ENCODE results near the gene ANTXR1. TPM values are rescaled to one million over a fixed set of nuclear protein-coding genes. Genes with fewer than 3 reads are reported as not detected.

Gene ANTXR1
- total and polyA plus RNA-seq, 10 donors: 2.8 to 66.7 (median 36.9) TPM

DNA sequence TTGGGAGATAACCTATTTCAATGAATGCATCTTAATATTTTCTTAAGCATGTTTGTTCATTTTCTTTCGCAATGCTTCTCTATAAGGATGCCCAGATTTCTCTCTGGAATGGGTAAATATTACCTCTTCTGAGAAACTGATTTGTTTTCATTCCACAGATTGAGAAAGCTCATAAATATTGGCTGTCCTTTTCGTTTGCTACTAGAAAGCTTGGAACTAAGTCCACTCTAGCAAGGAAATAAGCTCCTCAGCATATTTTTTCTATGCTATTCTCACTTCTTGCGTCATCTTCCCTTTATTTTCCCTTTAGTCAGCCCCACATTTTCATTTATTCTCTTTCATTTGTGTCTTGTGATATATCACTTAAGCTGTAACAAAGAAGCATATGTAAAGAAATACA is 76.3 kb downstream of the ANTXR1 start:
- Histone ChIP-seq H3K4me1 (peaks cover 0 to 7% (median 0%) of the 10 kb centered on the region in 6 donors), H3K36me3 (no peaks in the 10 kb centered on the region), H3K27me3 (replicated peaks in 1 of 7) (peaks cover 0 to 15% (median 0%) of the 10 kb centered on the region in 7 donors), H3K4me3 (no peak overlapping the region), H3K27ac (no peak overlapping the region), H3K9me3 (no peaks in the 10 kb centered on the region)
- intact Hi-C loops (cut with DNase I; ENCODE audit: low total_unique reads): no loop called here
- 71 to 82% (median 80%) methylated on average over 3 of the region's 3 CpGs for WGBS, 5 donors
- no peak for DNase-seq
- TF ChIP-seq POLR2A (IDR thresholded peaks at IDR 0.05) (no peak), POLR2AphosphoS5 (IDR thresholded peaks at IDR 0.05) (no peak), CTCF (IDR thresholded peaks at IDR 0.05 in 8 of 11, conservative IDR thresholded peaks at IDR 0.05 in 3 of 11) (no peak)

DNA sequence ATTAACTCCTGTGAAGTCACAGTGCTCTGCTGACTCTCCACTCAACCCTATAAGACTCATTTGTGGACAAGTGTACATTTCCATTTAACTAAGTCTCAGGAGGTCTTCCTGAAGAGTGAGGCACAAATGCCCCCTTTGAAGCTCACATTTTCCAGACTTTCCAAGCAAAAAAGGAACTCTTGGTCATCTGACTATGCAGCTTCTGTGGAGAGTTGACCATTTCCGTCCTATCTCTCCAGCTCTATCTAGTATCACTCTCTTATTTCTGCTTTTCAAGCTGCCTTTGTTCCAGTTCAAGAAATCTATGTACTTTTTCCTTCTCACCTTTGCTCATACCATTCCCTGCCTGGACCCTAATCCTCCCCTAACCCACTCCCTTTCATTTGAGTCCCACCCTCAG is 77.0 kb downstream of the ANTXR1 start:
- intact Hi-C loops (cut with DNase I; ENCODE audit: low total_unique reads): no loop called here
- no peak for TF ChIP-seq POLR2A (IDR thresholded peaks at IDR 0.05)
- no peak for TF ChIP-seq POLR2AphosphoS5 (IDR thresholded peaks at IDR 0.05)
- no peak for TF ChIP-seq CTCF (IDR thresholded peaks at IDR 0.05 in 8 of 11, conservative IDR thresholded peaks at IDR 0.05 in 3 of 11)
- WGBS, 5 donors: 70 to 81% (median 74%) methylated on average over 1 of the region's 1 CpG
- no peaks in the 10 kb centered on the region for H3K9me3 ChIP-seq
- peaks cover 0 to 15% (median 0%) of the 10 kb centered on the region in 7 donors for H3K27me3 ChIP-seq (replicated peaks in 1 of 7)
- DNase-seq: no peak
- H3K4me3 ChIP-seq: no peak overlapping the region
- H3K27ac ChIP-seq: no peak overlapping the region
- H3K4me1 ChIP-seq: peaks cover 0 to 7% (median 0%) of the 10 kb centered on the region in 6 donors
- no peaks in the 10 kb centered on the region for H3K36me3 ChIP-seq

DNA sequence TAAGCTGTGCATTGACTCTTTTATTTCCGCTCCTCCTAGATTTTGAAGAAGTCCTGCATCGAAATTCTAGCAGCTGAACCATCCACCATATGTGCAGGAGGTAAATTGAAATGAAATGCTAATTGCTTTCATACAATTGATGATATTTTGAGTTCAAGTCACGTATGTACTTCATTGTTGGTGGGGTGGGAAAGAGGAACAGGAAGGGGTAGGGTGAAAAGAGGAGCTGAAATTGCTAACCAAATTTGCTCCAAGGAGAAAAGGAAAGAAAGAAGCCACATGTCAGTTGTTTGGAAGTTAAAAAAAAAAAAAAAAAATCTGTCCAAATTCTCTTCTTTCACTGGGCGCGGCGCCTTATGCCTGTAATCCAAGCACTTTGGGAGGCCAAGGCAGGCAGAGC is 77.8 kb downstream of the ANTXR1 start:
- Histone ChIP-seq H3K27ac (no peak overlapping the region), H3K27me3 (replicated peaks in 1 of 7) (peaks cover 0 to 20% (median 0%) of the 10 kb centered on the region in 7 donors), H3K4me1 (peaks cover 0 to 7% (median 0%) of the 10 kb centered on the region in 6 donors), H3K36me3 (no peaks in the 10 kb centered on the region), H3K4me3 (no peak overlapping the region), H3K9me3 (no peaks in the 10 kb centered on the region)
- intact Hi-C loops (cut with DNase I; ENCODE audit: low total_unique reads): no loop called here
- no peak for TF ChIP-seq CTCF (IDR thresholded peaks at IDR 0.05 in 8 of 11, conservative IDR thresholded peaks at IDR 0.05 in 3 of 11)
- DNase-seq: no peak
- 77 to 92% (median 82%) methylated on average over 6 of the region's 6 CpGs for WGBS, 5 donors

DNA sequence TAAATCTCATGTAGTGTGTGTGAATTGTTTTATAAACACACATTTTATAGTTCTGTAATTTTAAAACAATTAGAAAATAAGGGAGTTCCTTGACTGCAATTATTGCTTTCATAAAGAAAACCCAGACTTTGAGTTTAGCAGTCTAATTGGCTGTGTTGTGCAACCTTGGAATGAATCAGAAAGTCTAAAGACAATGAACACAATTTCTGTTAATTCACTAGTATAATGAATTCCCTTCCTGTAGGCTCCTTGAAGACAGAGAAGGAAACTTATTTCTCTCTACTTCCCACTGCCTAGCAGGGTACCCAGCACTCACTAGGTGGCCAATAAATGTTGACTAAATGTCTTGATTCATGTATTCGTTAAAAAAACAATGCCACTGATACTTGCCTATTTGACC is 79.9 kb downstream of the ANTXR1 start:
- intact Hi-C loops (cut with DNase I; ENCODE audit: low total_unique reads): no loop called here
- WGBS, 5 donors: 84 to 98% (median 93%) methylated on average over 1 of the region's 1 CpG
- H3K4me1 ChIP-seq: peaks cover 0 to 13% (median 4%) of the 10 kb centered on the region in 6 donors
- H3K27me3 ChIP-seq (replicated peaks in 1 of 7): peaks cover 0 to 11% (median 0%) of the 10 kb centered on the region in 7 donors
- H3K36me3 ChIP-seq: no peaks in the 10 kb centered on the region
- DNase-seq: no peak
- no peaks in the 10 kb centered on the region for H3K9me3 ChIP-seq
- no peak overlapping the region for H3K4me3 ChIP-seq
- TF ChIP-seq POLR2AphosphoS5 (IDR thresholded peaks at IDR 0.05) (no peak), CTCF (IDR thresholded peaks at IDR 0.05 in 8 of 11, conservative IDR thresholded peaks at IDR 0.05 in 3 of 11) (no peak), POLR2A (IDR thresholded peaks at IDR 0.05) (no peak)
- no peak overlapping the region for H3K27ac ChIP-seq

Measured in spleen (tissue), 11 donors.